ENCODE data around the gene CNTRL.

- TF ChIP-seq GATA2 (IDR thresholded peaks at IDR 0.05; ENCODE audit: low read depth, low read length) (no peak), GATA3 (IDR thresholded peaks at IDR 0.05; ENCODE audit: low read depth, low read length) (no peak)
These were observed 98.7 kb downstream of the CNTRL start for GRCh38 chr9:121173501-121173900.
